Measurements from ENCODE around the gene GRXCR1. TPM values are rescaled to one million over a fixed set of nuclear protein-coding genes. Genes with fewer than 3 reads are reported as not detected.

The GRXCR1 gene
- polyA plus RNA-seq, 1 donor (not counting 4 experiments of a cell fraction or from before 2014, with no cell fraction given), result not detected

DNA sequence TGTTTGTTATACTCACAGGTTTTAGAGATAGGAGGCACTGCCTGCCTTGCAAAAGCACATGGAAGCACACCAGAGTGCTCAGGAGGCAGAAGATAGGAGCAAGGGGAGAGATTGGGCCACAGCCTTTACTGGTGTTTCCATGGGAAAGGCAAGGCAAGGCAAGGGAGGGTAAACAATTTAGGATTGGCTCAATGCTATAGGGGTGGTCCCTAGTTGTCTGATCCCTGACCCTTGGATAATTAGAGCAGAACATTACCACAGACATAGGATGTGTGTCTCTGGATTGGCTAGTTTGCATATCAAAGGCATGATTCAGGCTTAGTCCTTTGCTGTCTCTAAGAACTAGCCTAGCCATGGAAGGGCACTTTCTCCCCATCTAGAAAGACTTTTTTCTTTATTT lies 36.1 kb downstream of the GRXCR1 start:
- no peak for FAIRE-seq
- Histone ChIP-seq H2AFZ (ENCODE audit: control insufficient read depth, low read length) (no peak overlapping the region), H3K4me1 (ENCODE audit: control insufficient read depth, extremely low read depth, insufficient read depth, low read length) (no peaks in the 10 kb centered on the region), H3K36me3 (ENCODE audit: control insufficient read depth in 2 of 2, extremely low read depth in 1 of 2, insufficient read depth in 2 of 2, low read length in 2 of 2) (no peaks in the 10 kb centered on the region), H3K9me3 (ENCODE audit: control insufficient read depth, low read depth, low read length) (no peaks in the 10 kb centered on the region), H3K4me2 (ENCODE audit: control insufficient read depth, extremely low read depth, insufficient read depth, low read depth, low read length) (no peak overlapping the region), H3K9me1 (ENCODE audit: control insufficient read depth, extremely low read depth, insufficient read depth, low read length) (no peaks in the 10 kb centered on the region), H3K27ac (ENCODE audit: control insufficient read depth, insufficient read depth, low read length) (no peak overlapping the region), H3K4me3 (ENCODE audit: control insufficient read depth in 2 of 3, extremely low read depth in 1 of 3, insufficient read depth in 2 of 3, low read depth in 1 of 3, low read length in 3 of 3) (no peak overlapping the region), H3K9ac (ENCODE audit: control insufficient read depth, extremely low read depth, insufficient read depth, low read length) (no peak overlapping the region), H3K79me2 (ENCODE audit: control insufficient read depth, insufficient read depth, low read length) (no peaks in the 10 kb centered on the region), H3K27me3 (ENCODE audit: control insufficient read depth, extremely low read depth, insufficient read depth, low read length) (no peaks in the 10 kb centered on the region), H4K20me1 (ENCODE audit: control insufficient read depth, extremely low read depth, insufficient read depth, low read length) (no peaks in the 10 kb centered on the region)
- dilution Hi-C loops (cut with MboI; ENCODE audit: extremely low pct_ligation_motif_present, low sequenced_read_pairs), result no loop called here
- DNase-seq (ENCODE audit: low read depth, low spot score), result no peak
- TF ChIP-seq, protein P1, sequence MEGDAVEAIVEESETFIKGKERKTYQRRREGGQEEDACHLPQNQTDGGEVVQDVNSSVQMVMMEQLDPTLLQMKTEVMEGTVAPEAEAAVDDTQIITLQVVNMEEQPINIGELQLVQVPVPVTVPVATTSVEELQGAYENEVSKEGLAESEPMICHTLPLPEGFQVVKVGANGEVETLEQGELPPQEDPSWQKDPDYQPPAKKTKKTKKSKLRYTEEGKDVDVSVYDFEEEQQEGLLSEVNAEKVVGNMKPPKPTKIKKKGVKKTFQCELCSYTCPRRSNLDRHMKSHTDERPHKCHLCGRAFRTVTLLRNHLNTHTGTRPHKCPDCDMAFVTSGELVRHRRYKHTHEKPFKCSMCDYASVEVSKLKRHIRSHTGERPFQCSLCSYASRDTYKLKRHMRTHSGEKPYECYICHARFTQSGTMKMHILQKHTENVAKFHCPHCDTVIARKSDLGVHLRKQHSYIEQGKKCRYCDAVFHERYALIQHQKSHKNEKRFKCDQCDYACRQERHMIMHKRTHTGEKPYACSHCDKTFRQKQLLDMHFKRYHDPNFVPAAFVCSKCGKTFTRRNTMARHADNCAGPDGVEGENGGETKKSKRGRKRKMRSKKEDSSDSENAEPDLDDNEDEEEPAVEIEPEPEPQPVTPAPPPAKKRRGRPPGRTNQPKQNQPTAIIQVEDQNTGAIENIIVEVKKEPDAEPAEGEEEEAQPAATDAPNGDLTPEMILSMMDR (optimal IDR thresholded peaks at IDR 0.05 in 1 of 3, IDR thresholded peaks at IDR 0.05 in 1 of 3, conservative IDR thresholded peaks at IDR 0.05 in 1 of 3; ENCODE audit: extremely low read depth in 1 of 3, insufficient read depth in 2 of 3, low read length in 3 of 3), result no peak
- TF ChIP-seq EZH2 (IDR thresholded peaks at IDR 0.05; ENCODE audit: low read length), result no peak

DNA sequence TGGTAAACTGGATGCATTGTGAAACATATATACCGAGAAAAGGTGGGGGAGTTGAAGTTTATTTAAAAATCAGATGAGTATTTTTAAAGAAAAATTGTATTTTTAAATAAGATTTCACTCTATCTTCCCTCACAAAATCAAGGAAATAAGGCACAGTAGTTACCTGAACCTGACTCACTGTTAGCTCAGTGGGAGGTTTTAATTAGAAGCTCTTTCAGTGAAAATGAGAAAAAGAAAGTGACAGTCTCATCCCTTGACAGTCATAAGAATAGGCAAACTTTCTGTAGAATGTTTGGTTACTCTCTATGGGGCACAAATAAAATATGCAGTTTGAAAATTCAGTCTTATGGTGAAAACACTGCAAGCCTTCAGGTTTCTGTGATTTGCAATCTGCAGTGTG lies 49.7 kb downstream of the GRXCR1 start:
- no peak overlapping the region for H3K4me2 ChIP-seq (ENCODE audit: control insufficient read depth, extremely low read depth, insufficient read depth, low read depth, low read length)

More for the DNA sequence above, 49.7 kb downstream of the GRXCR1 start:
- Histone ChIP-seq H3K27me3 (ENCODE audit: control insufficient read depth, extremely low read depth, insufficient read depth, low read length) (no peaks in the 10 kb centered on the region), H3K9ac (ENCODE audit: control insufficient read depth, extremely low read depth, insufficient read depth, low read length) (no peak overlapping the region), H4K20me1 (ENCODE audit: control insufficient read depth, extremely low read depth, insufficient read depth, low read length) (no peaks in the 10 kb centered on the region), H3K36me3 (ENCODE audit: control insufficient read depth in 2 of 2, extremely low read depth in 1 of 2, insufficient read depth in 2 of 2, low read length in 2 of 2) (no peaks in the 10 kb centered on the region), H2AFZ (ENCODE audit: control insufficient read depth, low read length) (no peak overlapping the region), H3K9me1 (ENCODE audit: control insufficient read depth, extremely low read depth, insufficient read depth, low read length) (no peaks in the 10 kb centered on the region), H3K27ac (ENCODE audit: control insufficient read depth, insufficient read depth, low read length) (no peak overlapping the region), H3K4me1 (ENCODE audit: control insufficient read depth, extremely low read depth, insufficient read depth, low read length) (no peaks in the 10 kb centered on the region), H3K4me3 (ENCODE audit: control insufficient read depth in 2 of 3, extremely low read depth in 1 of 3, insufficient read depth in 2 of 3, low read depth in 1 of 3, low read length in 3 of 3) (no peak overlapping the region), H3K9me3 (ENCODE audit: control insufficient read depth, low read depth, low read length) (no peaks in the 10 kb centered on the region), H3K79me2 (ENCODE audit: control insufficient read depth, insufficient read depth, low read length) (no peaks in the 10 kb centered on the region)
- FAIRE-seq, result no peak
- dilution Hi-C loops (cut with MboI; ENCODE audit: extremely low pct_ligation_motif_present, low sequenced_read_pairs), result no loop called here
- no peak for DNase-seq (ENCODE audit: low read depth, low spot score)
- TF ChIP-seq, protein P1 (optimal IDR thresholded peaks at IDR 0.05 in 1 of 3, IDR thresholded peaks at IDR 0.05 in 1 of 3, conservative IDR thresholded peaks at IDR 0.05 in 1 of 3; ENCODE audit: extremely low read depth in 1 of 3, insufficient read depth in 2 of 3, low read length in 3 of 3), result no peak
- no peak for TF ChIP-seq EZH2 (IDR thresholded peaks at IDR 0.05; ENCODE audit: low read length)

Data from keratinocyte (primary cell).